ENCODE results near the gene ASIC3. TPM values are rescaled to one million over a fixed set of nuclear protein-coding genes. Genes with fewer than 3 reads are reported as not detected.

The ASIC3 gene
- total RNA-seq = 1.8 TPM in 1 of 2 replicates, not detected in the other

GRCh38 chr7:151047976-151048815, at the start of gene ASIC3:
Gene ASIC3, plus strand, starts transcription at chr7:151048531. Its CDS starts 355 bp downstream, at chr7:151048886.

GRCh38 chr7:151024435-151025056, 23.8 kb upstream of the ASIC3 start, which contains the start of gene ATG9B:
Gene ATG9B, minus strand, starts transcription at chr7:151024494. Its CDS starts 71 bp downstream, at chr7:151024423.

GRCh38 chr7:151028131-151028947, 20.0 kb upstream of the ASIC3 start, which contains the start of gene ABCB8:
Gene ABCB8, plus strand, starts transcription at chr7:151028450. Its CDS starts 66 bp downstream, at chr7:151028516.

GRCh38 chr7:151057506-151057988, 9.2 kb downstream of the ASIC3 start, which contains the start of gene CDK5:
Gene CDK5, minus strand, starts transcription at chr7:151057897. Its CDS starts 49 bp downstream, at chr7:151057848.

GRCh38 chr7:151059367-151060112, 11.2 kb downstream of the ASIC3 start, which contains the start of gene SLC4A2:
Gene SLC4A2, plus strand, starts transcription at chr7:151059589. Its CDS starts 2,399 bp downstream, at chr7:151061988.

GRCh38 chr7:151080522-151081169, 32.3 kb downstream of the ASIC3 start, which contains the start of gene FASTK:
Gene FASTK, minus strand, starts transcription at chr7:151080809. Its CDS starts 43 bp downstream, at chr7:151080766.

GRCh38 chr7:151083071-151083823, 34.9 kb downstream of the ASIC3 start, which contains the start of gene TMUB1:
Gene TMUB1, minus strand, starts transcription at chr7:151083493. Its CDS starts 930 bp downstream, at chr7:151082563.

GRCh38 chr7:151085691-151086620, 37.6 kb downstream of the ASIC3 start, which contains the start of gene AGAP3:
Gene AGAP3, plus strand, starts transcription at chr7:151086475. Its CDS starts 267 bp downstream, at chr7:151086742.

Other genes with a start within 250 kb of the ASIC3 start
- not detected in 2 replicates for gene TMEM176B, start 248.2 kb upstream of the ASIC3 start, total RNA-seq
- 0.23 TPM in 1 of 2 replicates, not detected in the other for gene TMEM176A, start 247.8 kb upstream of the ASIC3 start, total RNA-seq
- gene AOC1, start 196.0 kb upstream of the ASIC3 start, total RNA-seq = not detected in 2 replicates
- gene KCNH2, start 70.2 kb upstream of the ASIC3 start, total RNA-seq = not detected in 2 replicates
- gene NOS3, start 57.5 kb upstream of the ASIC3 start, total RNA-seq = 1.8 and 3.7 TPM in 2 replicates
- 0.04 and 0.08 TPM in 2 replicates for gene ATG9B, start 24.0 kb upstream of the ASIC3 start, total RNA-seq
- 53.4 and 60.7 TPM in 2 replicates for gene ABCB8, start 20.1 kb upstream of the ASIC3 start, total RNA-seq
- gene CDK5, start 9.4 kb downstream of the ASIC3 start, total RNA-seq = 10.3 and 12.2 TPM in 2 replicates
- gene SLC4A2, start 11.1 kb downstream of the ASIC3 start, total RNA-seq = 31.7 and 54.8 TPM in 2 replicates
- 55.7 and 59.6 TPM in 2 replicates for gene FASTK, start 32.3 kb downstream of the ASIC3 start, total RNA-seq
- gene TMUB1, start 35.0 kb downstream of the ASIC3 start, total RNA-seq = 61.8 and 62.5 TPM in 2 replicates
- gene AGAP3, start 37.9 kb downstream of the ASIC3 start, total RNA-seq = 64.6 and 79.7 TPM in 2 replicates
- not detected in 2 replicates for gene GBX1, start 119.2 kb downstream of the ASIC3 start, total RNA-seq
- gene ASB10, start 138.7 kb downstream of the ASIC3 start, total RNA-seq = not detected in 2 replicates
- gene H2BK1, start 162.0 kb downstream of the ASIC3 start, total RNA-seq = not detected in 2 replicates
- gene ABCF2, start 178.7 kb downstream of the ASIC3 start, total RNA-seq = 44.9 and 69.0 TPM in 2 replicates
- gene CHPF2, start 184.0 kb downstream of the ASIC3 start, total RNA-seq = 34.4 and 41.7 TPM in 2 replicates
- 7.8 and 8.8 TPM in 2 replicates for gene SMARCD3, start 200.2 kb downstream of the ASIC3 start, total RNA-seq

Data from hair follicular keratinocyte (primary cell).